Measurements from ENCODE around the gene OR1B1. TPM values are rescaled to one million over a fixed set of nuclear protein-coding genes. Genes with fewer than 3 reads are reported as not detected.
"Not testable (repeated sequence)": the region's sequence is repeated elsewhere in the genome, so short reads cannot be mapped to it uniquely, and the experiment has no call there.

OR1B1 gene
- total RNA-seq (2014; rRNA removed; shearing (Covaris generic)), result not detected in 2 replicates
- not detected in 2 replicates for polyA plus RNA-seq (2014; cell fraction: nucleus; rRNA removed)

GRCh38 chr9:122657527-122657926, at the start of gene OR1B1:
TSS of gene OR1B1 (minus strand) at chr9:122657627.
- no peak for DNase-seq (ENCODE audit: extremely low read depth, low read depth)

- no peak for DNase-seq (ENCODE audit: extremely low read depth, low read depth)
Measured at GRCh38 chr9:122695696-122696095, 38.3 kb upstream of the OR1B1 start.

- DNase-seq (ENCODE audit: extremely low read depth, low read depth), result no peak
Measured at GRCh38 chr9:122684851-122685250, 27.4 kb upstream of the OR1B1 start.

- no peak for DNase-seq (ENCODE audit: extremely low read depth, low read depth)
Measured at GRCh38 chr9:122672481-122672880, 15.1 kb upstream of the OR1B1 start.

- DNase-seq (ENCODE audit: extremely low read depth, low read depth), result no peak
Measured at GRCh38 chr9:122661416-122661815, 4.0 kb upstream of the OR1B1 start, which contains the start of gene OR1L1. TSS of gene OR1L1 (plus strand) at chr9:122661716. CDS start at chr9:122661716, 0 bp downstream.

GRCh38 chr9:122656378-122656777, 1.0 kb downstream of the OR1B1 start:
- no peak for DNase-seq (ENCODE audit: extremely low read depth, low read depth)

- no peak for DNase-seq (ENCODE audit: extremely low read depth, low read depth)
Measured at GRCh38 chr9:122642226-122642625, 15.2 kb downstream of the OR1B1 start.

GRCh38 chr9:122619996-122620395, 37.4 kb downstream of the OR1B1 start:
- no peak for DNase-seq (ENCODE audit: extremely low read depth, low read depth)

GRCh38 chr9:122614362-122614761, 43.1 kb downstream of the OR1B1 start, which contains the start of gene OR1Q1:
TSS of gene OR1Q1 (plus strand) at chr9:122614738. CDS start at chr9:122614738, 0 bp downstream.
- no peak for DNase-seq (ENCODE audit: extremely low read depth, low read depth)

GRCh38 chr9:122609804-122610203, 47.6 kb downstream of the OR1B1 start:
- DNase-seq (ENCODE audit: extremely low read depth, low read depth), result no peak

- no peak for DNase-seq (ENCODE audit: extremely low read depth, low read depth)
Measured at GRCh38 chr9:122606587-122606986, 50.8 kb downstream of the OR1B1 start.

- no peak for DNase-seq (ENCODE audit: extremely low read depth, low read depth)
Measured at GRCh38 chr9:122605691-122606090, 51.7 kb downstream of the OR1B1 start.

GRCh38 chr9:122583284-122583683, 74.1 kb downstream of the OR1B1 start, which contains the start of gene OR1L8:
TSS of gene OR1L8 (minus strand) at chr9:122583384. CDS start at chr9:122568477, 14,907 bp downstream.
- DNase-seq (ENCODE audit: extremely low read depth, low read depth), result not testable (repeated sequence)

GRCh38 chr9:122580360-122580759, 77.1 kb downstream of the OR1B1 start:
- DNase-seq (ENCODE audit: extremely low read depth, low read depth), result peak; percentile 5

GRCh38 chr9:122579874-122580273, 77.6 kb downstream of the OR1B1 start:
- no peak for DNase-seq (ENCODE audit: extremely low read depth, low read depth)

Other genes starting within 250 kb of the OR1B1 start
- gene OR1J1, start 179.7 kb downstream of the OR1B1 start, total RNA-seq (2014; rRNA removed; shearing (Covaris generic)), result not detected in 2 replicates
- gene OR1J2, start 146.8 kb downstream of the OR1B1 start, total RNA-seq (2014; rRNA removed; shearing (Covaris generic)), result 0.22 TPM in 1 of 2 replicates, not detected in the other
- not detected in 2 replicates for gene OR1J4, start 138.5 kb downstream of the OR1B1 start, total RNA-seq (2014; rRNA removed; shearing (Covaris generic))
- gene OR1N1, start 130.3 kb downstream of the OR1B1 start, total RNA-seq (2014; rRNA removed; shearing (Covaris generic)), result not detected in 2 replicates
- not detected in 2 replicates for gene OR1N2, start 104.5 kb downstream of the OR1B1 start, total RNA-seq (2014; rRNA removed; shearing (Covaris generic))
- gene OR1L8, start 74.2 kb downstream of the OR1B1 start, total RNA-seq (2014; rRNA removed; shearing (Covaris generic)), result 0.27 TPM in 1 of 2 replicates, not detected in the other
- gene OR1Q1, start 42.9 kb downstream of the OR1B1 start, total RNA-seq (2014; rRNA removed; shearing (Covaris generic)), result not detected in 2 replicates
- gene OR1L1, start 4.1 kb upstream of the OR1B1 start, total RNA-seq (2014; rRNA removed; shearing (Covaris generic)), result not detected in 2 replicates
- not detected in 2 replicates for gene OR1L3, start 17.5 kb upstream of the OR1B1 start, total RNA-seq (2014; rRNA removed; shearing (Covaris generic))
- not detected in 2 replicates for gene OR1L4, start 66.4 kb upstream of the OR1B1 start, total RNA-seq (2014; rRNA removed; shearing (Covaris generic))
- gene OR1L6, start 84.7 kb upstream of the OR1B1 start, total RNA-seq (2014; rRNA removed; shearing (Covaris generic)), result not detected in 2 replicates
- gene OR5C1, start 131.3 kb upstream of the OR1B1 start, total RNA-seq (2014; rRNA removed; shearing (Covaris generic)), result not detected in 2 replicates
- gene OR1K1, start 142.5 kb upstream of the OR1B1 start, total RNA-seq (2014; rRNA removed; shearing (Covaris generic)), result not detected in 2 replicates
- 25.9 and 32.3 TPM in 2 replicates for gene PDCL, start 171.0 kb upstream of the OR1B1 start, total RNA-seq (2014; rRNA removed; shearing (Covaris generic))
- 58.7 and 63.6 TPM in 2 replicates for gene RC3H2, start 247.7 kb upstream of the OR1B1 start, total RNA-seq (2014; rRNA removed; shearing (Covaris generic))

Data from NCI-H460 (cell line).